ENCODE measurements around the gene RIOK1.

DNA sequence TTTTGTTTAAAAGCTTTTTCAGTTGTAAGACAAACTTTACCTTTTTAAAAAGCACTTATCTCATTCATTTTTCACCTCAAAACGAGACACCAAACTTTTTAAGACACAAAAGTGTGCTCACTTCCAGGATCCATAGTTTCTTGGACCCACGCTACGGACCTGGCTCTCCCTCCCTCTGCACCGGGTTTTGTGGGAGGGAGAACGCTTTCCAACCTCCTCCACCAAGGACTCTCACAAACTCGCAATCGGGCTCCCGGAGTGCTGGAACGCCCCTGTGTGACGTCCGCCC is 502 bp upstream of the RIOK1 start:
- no peak for TF ChIP-seq CTCF (IDR thresholded peaks at IDR 0.05)
- TF ChIP-seq POLR2A (IDR thresholded peaks at IDR 0.05): no peak
